HG02840 (cell line): ENCODE data around the gene PAN3.

Experiments used
- ATAC-seq: cut with Tn5 transposase; IDR thresholded peaks from one replicate; pipeline ENCODE4 v1.9.1; 2021; ENCODE audit warnings: mild to moderate bottlenecking, moderate library complexity, moderate number of reproducible peaks; ENCODE audit not compliant: unreplicated experiment, low FRiP score

Gene PAN3

GRCh38 chr13:28329395-28330158 lies 191.2 kb downstream of the PAN3 start:
- no peak for ATAC-seq

GRCh38 chr13:28333204-28333881 lies 195.0 kb downstream of the PAN3 start:
- ATAC-seq: no peak

DNA sequence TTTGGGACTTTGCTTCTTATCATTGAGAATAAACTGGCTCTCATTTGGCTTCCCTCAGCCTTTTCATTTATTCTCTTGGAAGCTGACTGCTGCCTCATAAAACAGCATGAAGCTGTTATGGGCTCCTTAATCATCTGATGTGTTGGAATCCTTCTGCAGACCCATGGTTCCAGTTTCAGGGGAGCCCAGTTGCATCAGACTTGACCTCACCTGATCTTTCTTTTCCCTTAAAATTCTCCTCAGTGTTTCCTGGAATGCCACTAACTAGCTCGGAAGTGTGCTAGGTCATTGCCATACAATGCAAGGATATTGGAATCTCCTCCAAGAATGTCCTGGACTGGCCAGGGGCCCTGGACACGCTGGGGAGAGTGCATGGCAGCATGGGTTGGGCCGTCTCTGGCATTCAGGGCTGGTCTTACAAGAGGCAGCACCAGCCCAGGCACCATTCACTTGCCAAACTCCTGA lies 197.9 kb downstream of the PAN3 start:
- no peak for ATAC-seq

GRCh38 chr13:28337166-28338005 lies 199.0 kb downstream of the PAN3 start:
- ATAC-seq: no peak

DNA sequence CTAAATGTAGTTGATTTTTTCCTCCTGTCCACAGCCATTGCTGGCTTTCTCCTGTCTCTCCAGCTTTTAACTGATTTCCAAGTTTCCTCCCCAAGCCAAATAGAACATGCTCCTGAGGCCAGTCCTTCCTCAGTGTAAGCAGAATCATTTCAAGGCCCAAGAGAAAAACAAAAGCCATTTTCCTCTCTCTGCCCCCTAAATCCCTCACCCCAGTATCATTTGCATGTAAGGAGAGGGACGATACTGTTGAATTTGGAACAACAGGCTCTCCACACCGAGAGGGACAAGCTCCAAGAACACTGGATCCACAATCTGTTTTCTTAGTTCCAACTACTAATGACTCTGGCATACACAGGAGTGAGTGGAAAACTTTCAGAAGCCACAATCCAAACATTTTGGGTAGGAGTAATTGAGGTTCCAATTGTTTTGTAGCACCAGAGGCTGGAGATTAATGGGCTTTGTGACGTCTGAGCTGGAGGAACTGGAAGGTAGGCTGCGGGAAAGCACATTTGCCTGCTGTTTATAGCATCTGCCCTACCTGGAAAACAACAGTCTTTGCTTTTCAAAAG lies 199.7 kb downstream of the PAN3 start:
- no peak for ATAC-seq

- ATAC-seq: no peak
Observed at GRCh38 chr13:28338742-28339141, 200.4 kb downstream of the PAN3 start.

- ATAC-seq: no peak
Observed at GRCh38 chr13:28339419-28339818, 201.1 kb downstream of the PAN3 start.

GRCh38 chr13:28340272-28340793 lies 202.0 kb downstream of the PAN3 start:
- no peak for ATAC-seq

GRCh38 chr13:28342251-28342650 lies 203.9 kb downstream of the PAN3 start:
- no peak for ATAC-seq

DNA sequence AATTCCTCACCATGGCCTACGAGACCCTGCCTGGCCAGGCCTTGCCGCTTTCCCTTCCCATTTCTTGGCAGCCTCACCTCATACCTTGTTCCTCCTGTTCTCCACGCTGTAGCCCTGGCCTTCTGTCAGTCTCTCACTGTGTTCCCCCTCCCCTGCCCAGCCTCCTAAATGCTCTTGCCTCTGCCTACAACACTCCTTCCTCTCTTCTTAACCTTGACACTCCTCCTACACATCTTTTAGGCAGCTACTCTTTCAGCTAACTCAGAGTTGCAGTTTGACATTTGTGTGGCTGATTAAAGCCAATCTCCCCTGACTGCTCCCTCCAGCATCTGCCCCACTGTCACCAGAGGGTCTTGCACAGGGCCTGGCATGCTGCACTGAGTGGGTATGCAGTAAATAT lies 205.8 kb downstream of the PAN3 start:
- ATAC-seq: no peak
